22Rv1 (cell line): ENCODE measurements around the gene MSRB2.

Source experiments
- H3K27ac ChIP-seq: fragments of 450-650 bp; 2 replicates; pipeline ENCODE4 v1.5.1; 2017
- CTCF ChIP-seq: fragments of 450-650 bp; IDR thresholded peaks from 2 replicates; pipeline ENCODE4 v1.5.1; 2017; ENCODE audit warnings: mild to moderate bottlenecking
- ZFX ChIP-seq: fragments of 450-650 bp; IDR thresholded peaks from 2 replicates; pipeline ENCODE4 v1.6.1; 2017; ENCODE audit warnings: antibody characterized with exemption, borderline replicate concordance

Gene MSRB2

GRCh38 chr10:23095404-23095965 is at the start of gene MSRB2:
Gene MSRB2 (plus strand): TSS chr10:23095579. CDS start chr10:23095609, 30 bp downstream.
- TF ChIP-seq ZFX (no peak), CTCF (no peak)
- H3K27ac ChIP-seq = peak within 1 kb of the TSS; percentile 76

GRCh38 chr10:23046027-23046426 is 49.4 kb upstream of the MSRB2 start:
- TF ChIP-seq ZFX = no peak
- TF ChIP-seq CTCF = no peak
- H3K27ac ChIP-seq = no peak overlapping the region

- no peak overlapping the region for H3K27ac ChIP-seq
- no peak for TF ChIP-seq ZFX
- no peak for TF ChIP-seq CTCF
Observed at GRCh38 chr10:23047201-23048050, 48.0 kb upstream of the MSRB2 start.

- no peak overlapping the region for H3K27ac ChIP-seq
- no peak for TF ChIP-seq CTCF
- TF ChIP-seq ZFX = no peak
Observed at GRCh38 chr10:23048191-23048590, 47.2 kb upstream of the MSRB2 start.

- TF ChIP-seq CTCF = no peak
- no peak for TF ChIP-seq ZFX
- no peak overlapping the region for H3K27ac ChIP-seq
Observed at GRCh38 chr10:23051278-23051677, 44.1 kb upstream of the MSRB2 start.

- TF ChIP-seq ZFX (no peak), CTCF (no peak)
- no peak overlapping the region for H3K27ac ChIP-seq
Observed at GRCh38 chr10:23051855-23052331, 43.5 kb upstream of the MSRB2 start.

- TF ChIP-seq CTCF (no peak), ZFX (no peak)
- H3K27ac ChIP-seq = no peak overlapping the region
Observed at GRCh38 chr10:23053036-23053435, 42.3 kb upstream of the MSRB2 start.
